Activated CD4-positive, alpha-beta T cell treated with anti-CD3 and anti-CD28 coated beads, Interleukin-2, amount 10 ng/mL, durations not matched to agents 24 days and 14 days (primary cell): ENCODE results near the gene TEAD1. TPM values are rescaled to one million over a fixed set of nuclear protein-coding genes. Genes with fewer than 3 reads are reported as not detected.

Experiments
- DNase-seq: peaks from one replicate; pipeline ENCODE4 v3.0.0; 2022
- H3K27ac Mint-ChIP-seq: one replicate; pipeline ENCODE4 v1.8.0; 2022; ENCODE audit warnings: mild to moderate bottlenecking, mixed read lengths
- H3K27me3 Mint-ChIP-seq: one replicate; pipeline ENCODE4 v1.8.0; 2022; ENCODE audit warnings: mixed read lengths
- H3K36me3 Mint-ChIP-seq: one replicate; pipeline ENCODE4 v1.8.0; 2022; ENCODE audit warnings: low read depth, mild to moderate bottlenecking, mixed read lengths
- H3K4me1 Mint-ChIP-seq: one replicate; pipeline ENCODE4 v1.8.0; 2021; ENCODE audit warnings: mixed read lengths
- H3K4me3 Mint-ChIP-seq: one replicate; pipeline ENCODE4 v1.8.0; 2022; ENCODE audit warnings: mild to moderate bottlenecking, moderate library complexity, mixed read lengths
- H3K9me3 Mint-ChIP-seq: one replicate; pipeline ENCODE4 v1.8.0; 2021; ENCODE audit warnings: mixed read lengths
- intact Hi-C: fragments of 100-400 bp; cut with micrococcal nuclease; formaldehyde crosslinking; loops from one replicate; pipeline ENCODE4 v1.15.1; 2023
- total RNA-seq: library from RNA; stranded (reverse); gene quantifications from 2 replicates; pipeline ENCODE4 v1.2.3, GENCODE V29; 2022

Gene TEAD1
- total RNA-seq, 1 donor from 2014 or later = 0.49 TPM

- Mint-ChIP-seq H3K4me3 (no peak overlapping the region), H3K27ac (no peak overlapping the region), H3K9me3 (no peaks in the 10 kb centered on the region), H3K36me3 (no peaks in the 10 kb centered on the region), H3K27me3 (peaks cover 19% of the 10 kb centered on the region), H3K4me1 (no peaks in the 10 kb centered on the region)
- intact Hi-C loops = loop anchor here (1.0 to 5.0 kb wide), 3 partner anchors 295 to 847 kb away; no protein-coding TSS in a partner anchor
- DNase-seq = peak; percentile 89
Observed at GRCh38 chr11:12893787-12894672, 219.8 kb downstream of the TEAD1 start.

GRCh38 chr11:12897390-12897789, 223.2 kb downstream of the TEAD1 start:
- Mint-ChIP-seq H3K36me3 (no peaks in the 10 kb centered on the region), H3K9me3 (no peaks in the 10 kb centered on the region), H3K27ac (no peak overlapping the region), H3K4me3 (no peak overlapping the region), H3K4me1 (peaks cover 9% of the 10 kb centered on the region), H3K27me3 (peaks cover 16% of the 10 kb centered on the region)
- intact Hi-C loops = loop anchor here (5.0 kb wide), 1 partner anchor 485 kb away; no protein-coding TSS in a partner anchor
- no peak for DNase-seq

DNA sequence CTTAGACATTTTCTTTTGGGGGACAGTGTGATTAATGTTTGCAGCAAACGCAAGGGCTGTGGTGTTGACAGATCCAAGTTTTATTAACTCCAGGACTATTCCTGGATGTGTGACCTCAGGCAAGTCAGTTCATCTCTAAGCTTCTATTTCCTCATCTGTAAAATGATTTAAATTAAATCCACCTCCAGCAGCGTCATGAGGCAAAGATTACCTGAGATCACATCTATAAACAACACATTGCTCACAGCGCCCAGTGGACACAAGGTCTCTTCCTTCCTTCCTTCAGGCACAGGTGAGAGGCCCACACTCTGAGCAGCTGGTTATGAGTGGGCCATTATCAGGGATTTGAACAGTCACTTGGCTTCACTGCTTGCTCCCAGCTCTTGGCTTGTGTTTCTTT, 223.6 kb downstream of the TEAD1 start:
- peaks cover 16% of the 10 kb centered on the region for H3K27me3 Mint-ChIP-seq
- intact Hi-C loops = loop anchor here (5.0 kb wide), 1 partner anchor 486 kb away; no protein-coding TSS in a partner anchor
- no peaks in the 10 kb centered on the region for H3K9me3 Mint-ChIP-seq
- H3K36me3 Mint-ChIP-seq = no peaks in the 10 kb centered on the region
- peaks cover 9% of the 10 kb centered on the region for H3K4me1 Mint-ChIP-seq
- DNase-seq = no peak
- H3K4me3 Mint-ChIP-seq = no peak overlapping the region
- H3K27ac Mint-ChIP-seq = no peak overlapping the region

GRCh38 chr11:12900496-12900895, 226.3 kb downstream of the TEAD1 start:
- no peaks in the 10 kb centered on the region for H3K36me3 Mint-ChIP-seq
- no peak overlapping the region for H3K27ac Mint-ChIP-seq
- no peak overlapping the region for H3K4me3 Mint-ChIP-seq
- H3K27me3 Mint-ChIP-seq = peaks cover 17% of the 10 kb centered on the region
- peaks cover 9% of the 10 kb centered on the region for H3K4me1 Mint-ChIP-seq
- DNase-seq = no peak
- intact Hi-C loops = no loop called here
- no peaks in the 10 kb centered on the region for H3K9me3 Mint-ChIP-seq

- H3K36me3 Mint-ChIP-seq = no peaks in the 10 kb centered on the region
- peaks cover 9% of the 10 kb centered on the region for H3K4me1 Mint-ChIP-seq
- intact Hi-C loops = no loop called here
- DNase-seq = no peak
- peaks cover 18% of the 10 kb centered on the region for H3K27me3 Mint-ChIP-seq
- no peak overlapping the region for H3K4me3 Mint-ChIP-seq
- no peak overlapping the region for H3K27ac Mint-ChIP-seq
- no peaks in the 10 kb centered on the region for H3K9me3 Mint-ChIP-seq
Observed at GRCh38 chr11:12901272-12901671, 227.1 kb downstream of the TEAD1 start.

- Mint-ChIP-seq H3K4me3 (no peak overlapping the region), H3K9me3 (no peaks in the 10 kb centered on the region), H3K36me3 (no peaks in the 10 kb centered on the region), H3K27ac (no peak overlapping the region), H3K27me3 (peaks cover 16% of the 10 kb centered on the region), H3K4me1 (peaks cover 9% of the 10 kb centered on the region)
- no peak for DNase-seq
- intact Hi-C loops = no loop called here
Observed at GRCh38 chr11:12901874-12902481, 227.8 kb downstream of the TEAD1 start.

DNA sequence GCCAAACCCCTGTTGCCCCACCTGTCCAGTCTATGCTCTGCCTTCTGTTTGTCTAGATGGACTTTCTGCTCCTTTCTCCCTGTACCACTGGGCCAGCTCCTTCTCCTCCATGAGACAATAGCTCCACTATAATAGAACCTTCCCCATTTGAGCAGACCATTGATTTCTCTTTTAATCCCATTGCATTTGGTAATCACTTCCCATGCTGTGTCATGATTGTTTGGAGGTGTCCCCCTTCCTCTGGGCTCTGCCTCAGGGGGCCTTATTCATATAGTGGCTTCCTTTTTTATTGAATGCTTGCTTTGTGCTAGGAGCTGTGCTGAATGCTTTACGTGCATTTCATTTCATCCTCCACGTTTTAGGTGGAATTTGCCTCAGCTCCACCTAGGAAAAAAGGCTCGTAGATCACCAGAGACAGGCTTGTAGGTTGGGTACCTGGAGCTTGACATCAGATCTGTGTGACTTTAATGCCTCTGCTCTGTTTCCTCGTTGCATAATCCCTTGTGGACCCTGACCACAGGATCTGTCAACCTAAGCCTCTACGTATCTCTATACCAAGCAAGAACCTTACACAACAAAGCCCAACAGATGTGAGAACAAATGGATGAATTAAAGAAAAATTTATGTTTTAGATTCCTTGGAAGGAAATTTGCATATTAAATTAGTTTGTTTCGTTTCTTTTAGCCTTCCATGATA, 228.7 kb downstream of the TEAD1 start:
- Mint-ChIP-seq H3K27ac (no peak overlapping the region), H3K27me3 (peaks cover 12% of the 10 kb centered on the region)
- intact Hi-C loops = no loop called here

DNA sequence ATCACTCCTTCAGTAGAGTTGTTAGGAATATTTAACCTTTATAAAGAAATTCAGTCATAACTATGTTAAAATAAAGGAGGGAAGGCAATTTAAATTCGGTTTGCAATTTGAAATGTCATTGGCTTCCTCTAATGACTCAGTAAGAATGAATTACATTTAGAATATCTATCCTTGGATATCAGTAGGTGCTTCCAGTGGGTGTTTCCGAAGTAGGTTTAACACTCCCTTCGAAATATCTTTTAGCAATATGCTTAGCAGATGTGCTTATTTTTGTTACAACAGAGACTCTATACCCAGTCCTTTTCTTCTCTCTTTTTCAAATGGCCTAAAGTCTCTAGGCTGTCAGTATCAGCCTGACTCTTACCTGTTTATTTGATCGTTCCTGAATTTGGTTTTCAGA, 231.2 kb downstream of the TEAD1 start:
- H3K27me3 Mint-ChIP-seq = peaks cover 13% of the 10 kb centered on the region
- H3K4me3 Mint-ChIP-seq = no peak overlapping the region
- H3K9me3 Mint-ChIP-seq = no peaks in the 10 kb centered on the region
- no peak overlapping the region for H3K27ac Mint-ChIP-seq
- DNase-seq = no peak
- intact Hi-C loops = no loop called here
- H3K4me1 Mint-ChIP-seq = peaks cover 6% of the 10 kb centered on the region
- H3K36me3 Mint-ChIP-seq = no peaks in the 10 kb centered on the region

More for the DNA sequence above, 228.7 kb downstream of the TEAD1 start:
- DNase-seq = no peak
- Mint-ChIP-seq H3K9me3 (no peaks in the 10 kb centered on the region), H3K36me3 (no peaks in the 10 kb centered on the region), H3K4me3 (no peak overlapping the region), H3K4me1 (peaks cover 9% of the 10 kb centered on the region)

GRCh38 chr11:12906501-12906900, 232.3 kb downstream of the TEAD1 start:
- H3K27me3 Mint-ChIP-seq = peaks cover 13% of the 10 kb centered on the region
- H3K4me1 Mint-ChIP-seq = peaks cover 2% of the 10 kb centered on the region
- DNase-seq = no peak
- no peak overlapping the region for H3K4me3 Mint-ChIP-seq
- H3K36me3 Mint-ChIP-seq = no peaks in the 10 kb centered on the region
- no peak overlapping the region for H3K27ac Mint-ChIP-seq
- no peaks in the 10 kb centered on the region for H3K9me3 Mint-ChIP-seq
- intact Hi-C loops = no loop called here

GRCh38 chr11:12909879-12910278, 235.7 kb downstream of the TEAD1 start:
- Mint-ChIP-seq H3K4me1 (no peaks in the 10 kb centered on the region), H3K27me3 (peaks cover 13% of the 10 kb centered on the region), H3K4me3 (no peak overlapping the region), H3K27ac (no peak overlapping the region), H3K9me3 (no peaks in the 10 kb centered on the region), H3K36me3 (no peaks in the 10 kb centered on the region)
- DNase-seq = no peak
- intact Hi-C loops = no loop called here

GRCh38 chr11:12914400-12914912, 240.2 kb downstream of the TEAD1 start:
- DNase-seq = peak; percentile 60
- intact Hi-C loops = no loop called here
- no peak overlapping the region for H3K27ac Mint-ChIP-seq
- H3K4me3 Mint-ChIP-seq = no peak overlapping the region
- no peaks in the 10 kb centered on the region for H3K9me3 Mint-ChIP-seq
- peaks cover 10% of the 10 kb centered on the region for H3K27me3 Mint-ChIP-seq
- no peaks in the 10 kb centered on the region for H3K36me3 Mint-ChIP-seq
- H3K4me1 Mint-ChIP-seq = no peaks in the 10 kb centered on the region

DNA sequence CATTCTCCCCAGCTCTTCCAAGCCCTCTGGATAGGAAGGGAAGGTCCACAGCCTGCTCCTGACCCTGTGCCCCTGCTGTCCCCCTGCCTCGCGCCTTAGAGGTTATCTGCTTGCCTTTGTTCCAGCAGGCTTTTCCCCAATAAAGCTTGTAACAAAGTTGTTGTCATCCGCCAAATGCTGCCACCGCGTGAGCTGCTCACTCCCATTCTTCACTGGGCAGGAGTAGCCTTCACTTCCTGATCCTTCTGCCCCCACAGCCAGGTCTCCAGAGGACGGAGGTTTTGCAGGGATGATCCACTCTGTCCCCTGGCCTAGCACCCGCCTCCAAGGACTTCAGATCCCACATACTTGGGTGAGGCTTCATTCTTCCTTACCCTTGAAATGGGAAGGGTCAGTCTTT, 240.9 kb downstream of the TEAD1 start:
- DNase-seq = no peak
- Mint-ChIP-seq H3K36me3 (no peaks in the 10 kb centered on the region), H3K4me1 (no peaks in the 10 kb centered on the region), H3K27ac (no peak overlapping the region), H3K4me3 (no peak overlapping the region), H3K9me3 (no peaks in the 10 kb centered on the region), H3K27me3 (peaks cover 10% of the 10 kb centered on the region)
- intact Hi-C loops = no loop called here

DNA sequence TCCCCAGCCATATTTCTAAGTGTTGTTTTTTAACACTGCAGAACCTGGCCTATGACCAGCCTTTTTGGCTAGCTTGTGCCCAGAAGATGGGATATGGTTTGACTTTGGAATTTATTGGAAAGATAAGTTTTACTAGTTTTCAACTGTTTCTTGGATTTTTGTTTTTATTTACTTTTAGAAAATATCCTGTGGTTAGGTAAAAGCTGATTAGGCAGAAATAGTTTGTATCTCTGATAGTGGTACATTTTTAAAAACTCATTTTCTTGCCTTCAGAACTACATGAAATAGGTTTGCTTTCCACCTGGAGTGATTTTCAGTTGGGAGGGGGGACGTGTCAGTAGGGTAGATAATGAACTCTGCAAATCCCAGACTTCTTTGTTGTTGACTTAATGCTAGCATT, 243.6 kb downstream of the TEAD1 start:
- Mint-ChIP-seq H3K27ac (no peak overlapping the region), H3K36me3 (no peaks in the 10 kb centered on the region), H3K9me3 (no peaks in the 10 kb centered on the region), H3K4me1 (no peaks in the 10 kb centered on the region), H3K4me3 (no peak overlapping the region), H3K27me3 (peaks cover 10% of the 10 kb centered on the region)
- no peak for DNase-seq
- intact Hi-C loops = no loop called here

- Mint-ChIP-seq H3K4me1 (no peaks in the 10 kb centered on the region), H3K9me3 (no peaks in the 10 kb centered on the region), H3K4me3 (no peak overlapping the region), H3K27ac (no peak overlapping the region), H3K27me3 (peaks cover 10% of the 10 kb centered on the region), H3K36me3 (no peaks in the 10 kb centered on the region)
- no peak for DNase-seq
- intact Hi-C loops = no loop called here
Observed at GRCh38 chr11:12918667-12919066, 244.4 kb downstream of the TEAD1 start.
